Gastrocnemius medialis (tissue), 4 donors: ENCODE data around the gene ZXDC.

Experiments
- POLR2A ChIP-seq, 2 donors: fragments of 450-650 bp; IDR thresholded peaks; one replicate each; pipeline ENCODE4 v1.6.1; 2017; ENCODE audit warnings: antibody characterized with exemption in 2 of 2, mild to moderate bottlenecking in 2 of 2, moderate library complexity in 2 of 2
- TF ChIP-seq, protein P1 (sequence below), 5 experiments: fragments of 450-650 bp in 3 of 5; fragments of 200-600 bp in 2 of 5; sonication (generic) in 2 of 5; IDR thresholded peaks in 4 of 5; conservative IDR thresholded peaks in 1 of 5; 1 replicate in 4 of 5; 2 replicates in 1 of 5; pipeline ENCODE4 v1.5.1; 2016 to 2019; ENCODE audit warnings: antibody characterized with exemption in 5 of 5, mild to moderate bottlenecking in 3 of 5, moderate library complexity in 3 of 5

DNA sequence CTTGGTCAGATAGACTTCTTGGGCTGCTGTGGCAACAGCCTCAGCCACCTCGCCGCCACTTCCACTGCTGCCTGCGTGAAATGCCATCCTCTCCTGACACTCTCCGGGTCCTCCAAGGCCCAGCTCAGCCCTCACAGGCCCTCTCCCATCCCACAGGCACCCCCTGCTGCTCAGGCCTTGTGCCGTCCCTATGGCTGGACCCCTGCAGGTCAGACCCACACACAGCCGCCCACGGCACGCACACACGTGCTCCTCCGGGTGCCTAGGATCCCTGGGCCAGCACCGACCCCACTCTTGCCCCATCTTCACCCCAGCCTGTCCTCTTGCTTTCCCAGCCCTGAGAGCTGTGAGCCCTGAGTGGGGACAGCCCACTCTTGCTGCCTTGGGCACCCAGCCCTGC is 61.3 kb downstream of the ZXDC start:
- TF ChIP-seq, protein P1, sequence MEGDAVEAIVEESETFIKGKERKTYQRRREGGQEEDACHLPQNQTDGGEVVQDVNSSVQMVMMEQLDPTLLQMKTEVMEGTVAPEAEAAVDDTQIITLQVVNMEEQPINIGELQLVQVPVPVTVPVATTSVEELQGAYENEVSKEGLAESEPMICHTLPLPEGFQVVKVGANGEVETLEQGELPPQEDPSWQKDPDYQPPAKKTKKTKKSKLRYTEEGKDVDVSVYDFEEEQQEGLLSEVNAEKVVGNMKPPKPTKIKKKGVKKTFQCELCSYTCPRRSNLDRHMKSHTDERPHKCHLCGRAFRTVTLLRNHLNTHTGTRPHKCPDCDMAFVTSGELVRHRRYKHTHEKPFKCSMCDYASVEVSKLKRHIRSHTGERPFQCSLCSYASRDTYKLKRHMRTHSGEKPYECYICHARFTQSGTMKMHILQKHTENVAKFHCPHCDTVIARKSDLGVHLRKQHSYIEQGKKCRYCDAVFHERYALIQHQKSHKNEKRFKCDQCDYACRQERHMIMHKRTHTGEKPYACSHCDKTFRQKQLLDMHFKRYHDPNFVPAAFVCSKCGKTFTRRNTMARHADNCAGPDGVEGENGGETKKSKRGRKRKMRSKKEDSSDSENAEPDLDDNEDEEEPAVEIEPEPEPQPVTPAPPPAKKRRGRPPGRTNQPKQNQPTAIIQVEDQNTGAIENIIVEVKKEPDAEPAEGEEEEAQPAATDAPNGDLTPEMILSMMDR (IDR thresholded peaks at IDR 0.05 in 4 of 5, conservative IDR thresholded peaks at IDR 0.05 in 1 of 5), result no peak
- TF ChIP-seq POLR2A (IDR thresholded peaks at IDR 0.05), result no peak
